Suppressor macrophage treated with lipopolysaccharide for 4 hours (primary cell): ENCODE data around the gene GRK2.
"Not testable (repeated sequence)": the region's sequence is repeated elsewhere in the genome, so short reads cannot be mapped to it uniquely, and the experiment has no call there.

Experiments used
- DNase-seq: peaks from one replicate; pipeline ENCODE4 v3.0.0-alpha.2; 2020

The GRK2 gene

GRCh38 chr11:67317205-67317887, 51.1 kb downstream of the GRK2 start:
- peak; percentile 99 for DNase-seq

- no peak for DNase-seq
These were observed 51.7 kb downstream of the GRK2 start for GRCh38 chr11:67317888-67318555.

- not testable (repeated sequence) for DNase-seq
These were observed 52.6 kb downstream of the GRK2 start for GRCh38 chr11:67318876-67319275.

- DNase-seq: no peak
These were observed 53.7 kb downstream of the GRK2 start for GRCh38 chr11:67320011-67320410.

- DNase-seq: no peak
These were observed 54.4 kb downstream of the GRK2 start for GRCh38 chr11:67320691-67321090.

GRCh38 chr11:67321313-67321871, 55.1 kb downstream of the GRK2 start:
- no peak for DNase-seq

- DNase-seq: no peak
These were observed 55.8 kb downstream of the GRK2 start for GRCh38 chr11:67322049-67322448.

- DNase-seq: no peak
These were observed 57.3 kb downstream of the GRK2 start for GRCh38 chr11:67323526-67323925.

GRCh38 chr11:67332081-67332691, 65.9 kb downstream of the GRK2 start:
- DNase-seq: no peak
